Karpas-422 (cell line): ENCODE results near the gene MAP2K1. TPM values are rescaled to one million over a fixed set of nuclear protein-coding genes. Genes with fewer than 3 reads are reported as not detected.
"Not testable (repeated sequence)": the region's sequence is repeated elsewhere in the genome, so short reads cannot be mapped to it uniquely, and the experiment has no call there.

Source experiments
- DNase-seq: peaks from one replicate; pipeline ENCODE4 v3.0.0-alpha.2; 2015
- H2AFZ ChIP-seq: fragments of 200-600 bp; sonication (generic); 2 replicates; pipeline ENCODE4 v1.6.1; 2014; ENCODE audit warnings: antibody characterized with exemption, low read length, mixed read lengths
- H3K27ac ChIP-seq: fragments of 200-600 bp; sonication (generic); 2 replicates; pipeline ENCODE4 v1.5.1; 2014; ENCODE audit warnings: mild to moderate bottlenecking, low read length, moderate library complexity
- H3K27me3 ChIP-seq: fragments of 200-600 bp; sonication (generic); 2 replicates; pipeline ENCODE4 v1.6.1; 2014; ENCODE audit warnings: low read length, mixed read lengths
- H3K36me3 ChIP-seq: fragments of 200-600 bp; sonication (generic); 2 replicates; pipeline ENCODE4 v1.6.1; 2014; ENCODE audit warnings: low read length, mixed read lengths; ENCODE audit not compliant: insufficient read depth
- H3K4me1 ChIP-seq: fragments of 200-600 bp; sonication (generic); 2 replicates; pipeline ENCODE4 v1.6.1; 2014; ENCODE audit warnings: mild to moderate bottlenecking, low read length, mixed read lengths
- H3K4me2 ChIP-seq: fragments of 200-600 bp; sonication (generic); 2 replicates; pipeline ENCODE4 v1.6.1; 2014; ENCODE audit warnings: low read length, low read depth, mild to moderate bottlenecking; ENCODE audit not compliant: poor library complexity, severe bottlenecking
- H3K4me3 ChIP-seq: fragments of 200-600 bp; sonication (generic); 2 replicates; pipeline ENCODE4 v1.5.1; 2014; ENCODE audit warnings: mild to moderate bottlenecking, antibody characterized with exemption, low read length, mixed read lengths
- H3K79me2 ChIP-seq: fragments of 200-600 bp; sonication (generic); 2 replicates; pipeline ENCODE4 v1.6.1; 2014; ENCODE audit warnings: mild to moderate bottlenecking, low read length, mixed read lengths
- H3K9ac ChIP-seq: fragments of 200-600 bp; sonication (generic); 2 replicates; pipeline ENCODE4 v1.6.0; 2014; ENCODE audit warnings: low read length
- H3K9me2 ChIP-seq: fragments of 200-600 bp; sonication (generic), shearing (Covaris generic); replicated peaks from 2 replicates; pipeline ENCODE4 v1.6.0; 2014; ENCODE audit warnings: mild to moderate bottlenecking, low read length, moderate library complexity; ENCODE audit not compliant: insufficient read depth
- H3K9me3 ChIP-seq: fragments of 300-700, 200-600 bp; sonication (generic); 2 replicates; pipeline ENCODE4 v1.6.1; 2014; ENCODE audit warnings: low read length, mixed read lengths
- H4K20me1 ChIP-seq: fragments of 200-600 bp; sonication (generic); 2 replicates; pipeline ENCODE4 v1.6.1; 2014; ENCODE audit warnings: mild to moderate bottlenecking, antibody characterized with exemption, low read length, low read depth; ENCODE audit not compliant: insufficient read depth
- total RNA-seq: library from RNA; depleted of rRNA; stranded (reverse); fragments of >200 nt; shearing (Covaris generic); gene quantifications from 2 replicates; pipeline ENCODE4 v1.2.3, GENCODE V29; 2014; ENCODE audit warnings: low replicate concordance; rRNA removed

Gene MAP2K1
- 38.1 and 46.6 TPM in 2 replicates for total RNA-seq

GRCh38 chr15:66386204-66387123 is at the start of gene MAP2K1:
Gene MAP2K1 (plus strand): TSS chr15:66386912. CDS start chr15:66387348, 436 bp downstream.
- Histone ChIP-seq H3K9me3 (no peaks in the 10 kb centered on the region), H3K4me1 (peaks cover 42% of the 10 kb centered on the region), H3K9ac (peak within 1 kb of the TSS; percentile 93), H4K20me1 (peaks cover 6% of the 10 kb centered on the region), H3K9me2 (no peaks in the 10 kb centered on the region), H3K36me3 (0 out of 2 replicates have a peak, but pooled peaks cover 11% of the 10 kb centered on the region), H3K4me2 (peak within 1 kb of the TSS; percentile 99), H3K27me3 (no peaks in the 10 kb centered on the region), H2AFZ (0 out of 2 replicates have a peak within 1 kb of the TSS, but pooled peaks have one; percentile 38), H3K79me2 (peaks cover 53% of the 10 kb centered on the region), H3K27ac (peak within 1 kb of the TSS; percentile 75), H3K4me3 (peak within 1 kb of the TSS; percentile 94)
- DNase-seq: peak; percentile 99

DNA sequence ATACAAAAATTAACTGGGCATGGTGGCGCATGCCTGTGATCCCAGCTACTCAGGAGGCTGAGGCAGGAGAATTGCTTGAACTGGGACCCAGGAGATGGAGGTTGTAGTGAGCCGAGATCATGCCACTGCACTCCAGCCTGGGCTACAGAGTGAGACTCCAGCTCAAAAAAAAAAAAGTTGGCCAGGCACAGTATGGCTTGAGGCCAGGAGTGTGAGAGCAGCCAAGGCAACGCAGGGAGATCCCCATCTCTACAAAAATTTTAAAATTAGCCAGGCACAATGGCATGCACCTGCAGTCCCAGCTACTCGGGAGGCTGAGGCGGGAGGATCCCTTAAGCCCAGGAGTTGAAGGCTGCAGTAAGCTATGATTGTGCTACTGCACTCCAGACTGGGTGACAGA is 38.2 kb upstream of the MAP2K1 start:
- H3K4me1 ChIP-seq, H3K9me3 ChIP-seq, H3K27me3 ChIP-seq, H3K79me2 ChIP-seq, H2AFZ ChIP-seq, H3K27ac ChIP-seq, DNase-seq, H3K4me2 ChIP-seq, H4K20me1 ChIP-seq, H3K9me2 ChIP-seq, H3K4me3 ChIP-seq, H3K9ac ChIP-seq: not testable (repeated sequence)
- peaks cover 38% of the 10 kb centered on the region for H3K36me3 ChIP-seq

GRCh38 chr15:66356077-66356358 is 30.7 kb upstream of the MAP2K1 start:
- H4K20me1 ChIP-seq: no peaks in the 10 kb centered on the region
- peak overlapping the region; percentile 85 for H3K4me3 ChIP-seq
- H3K79me2 ChIP-seq: peaks cover 34% of the 10 kb centered on the region
- peak overlapping the region; percentile 74; the same call in 1 of the 2 replicates for H2AFZ ChIP-seq
- no peaks in the 10 kb centered on the region for H3K9me2 ChIP-seq
- peaks cover 8% of the 10 kb centered on the region; the same call in 1 of the 2 replicates for H3K36me3 ChIP-seq
- no peaks in the 10 kb centered on the region for H3K27me3 ChIP-seq
- peak overlapping the region; percentile 65 for H3K27ac ChIP-seq
- DNase-seq: no peak
- H3K9me3 ChIP-seq: no peaks in the 10 kb centered on the region
- H3K9ac ChIP-seq: peak overlapping the region; percentile 86
- H3K4me1 ChIP-seq: peaks cover 30% of the 10 kb centered on the region
- peak overlapping the region; percentile 84 for H3K4me2 ChIP-seq

GRCh38 chr15:66356359-66357236 is 30.1 kb upstream of the MAP2K1 start, which contains the start of gene TIPIN:
Gene TIPIN (minus strand): TSS chr15:66356685. CDS start chr15:66352947, 3,738 bp downstream.
- Histone ChIP-seq H3K79me2 (peaks cover 34% of the 10 kb centered on the region), H3K9me2 (no peaks in the 10 kb centered on the region), H3K9ac (peak within 1 kb of the TSS; percentile 86), H4K20me1 (no peaks in the 10 kb centered on the region), H3K27me3 (no peaks in the 10 kb centered on the region), H3K4me1 (peaks cover 30% of the 10 kb centered on the region), H3K9me3 (no peaks in the 10 kb centered on the region), H3K4me3 (peak within 1 kb of the TSS; percentile 85), H3K27ac (peak within 1 kb of the TSS; percentile 65), H3K4me2 (peak within 1 kb of the TSS; percentile 84), H3K36me3 (peaks cover 8% of the 10 kb centered on the region; the same call in 1 of the 2 replicates), H2AFZ (peak within 1 kb of the TSS; percentile 74; the same call in 1 of the 2 replicates)
- peak; percentile 100 for DNase-seq

- peaks cover 25% of the 10 kb centered on the region for H3K4me1 ChIP-seq
- peaks cover 17% of the 10 kb centered on the region for H3K79me2 ChIP-seq
- no peaks in the 10 kb centered on the region for H3K36me3 ChIP-seq
- no peak overlapping the region for H3K4me3 ChIP-seq
- H3K9ac ChIP-seq: peak overlapping the region; percentile 45
- no peak overlapping the region for H3K27ac ChIP-seq
- H2AFZ ChIP-seq: peak overlapping the region; percentile 86
- no peaks in the 10 kb centered on the region for H3K9me3 ChIP-seq
- peak overlapping the region; percentile 30 for H3K4me2 ChIP-seq
- no peaks in the 10 kb centered on the region for H3K27me3 ChIP-seq
- no peaks in the 10 kb centered on the region for H3K9me2 ChIP-seq
- no peaks in the 10 kb centered on the region for H4K20me1 ChIP-seq
- DNase-seq: peak; percentile 51
Observed at GRCh38 chr15:66359740-66360139, 27.0 kb upstream of the MAP2K1 start.

- H3K9me3 ChIP-seq, H4K20me1 ChIP-seq, H3K36me3 ChIP-seq, H3K79me2 ChIP-seq, H2AFZ ChIP-seq, H3K9me2 ChIP-seq, DNase-seq, H3K9ac ChIP-seq, H3K4me3 ChIP-seq, H3K4me2 ChIP-seq, H3K27me3 ChIP-seq, H3K27ac ChIP-seq: not testable (repeated sequence)
- H3K4me1 ChIP-seq: peaks cover 13% of the 10 kb centered on the region
Observed at GRCh38 chr15:66361745-66362460, 24.8 kb upstream of the MAP2K1 start.

GRCh38 chr15:66362776-66363175 is 23.9 kb upstream of the MAP2K1 start:
- no peaks in the 10 kb centered on the region for H3K79me2 ChIP-seq
- no peak overlapping the region for H2AFZ ChIP-seq
- DNase-seq: no peak
- no peak overlapping the region for H3K9ac ChIP-seq
- no peak overlapping the region for H3K27ac ChIP-seq
- no peak overlapping the region for H3K4me2 ChIP-seq
- no peaks in the 10 kb centered on the region for H4K20me1 ChIP-seq
- no peak overlapping the region for H3K4me3 ChIP-seq
- H3K9me2 ChIP-seq: no peaks in the 10 kb centered on the region
- no peaks in the 10 kb centered on the region for H3K9me3 ChIP-seq
- H3K4me1 ChIP-seq: peaks cover 9% of the 10 kb centered on the region
- H3K27me3 ChIP-seq: no peaks in the 10 kb centered on the region
- H3K36me3 ChIP-seq: no peaks in the 10 kb centered on the region
